PC-3 (cell line): Measurements from ENCODE around the gene LITAF.

Experiments
- EZH2 ChIP-seq: fragments of 300-600 bp; sonication (generic); IDR thresholded peaks from one replicate; pipeline ENCODE4 v1.6.1; 2017; ENCODE audit warnings: antibody characterized with exemption, mild to moderate bottlenecking, low read length; ENCODE audit not compliant: unreplicated experiment
- EZH2phosphoT487 ChIP-seq: fragments of 300-600 bp; sonication (generic); IDR thresholded peaks from 2 replicates; pipeline ENCODE4 v1.6.1; 2018; ENCODE audit warnings: mild to moderate bottlenecking, antibody characterized with exemption, low read length, borderline replicate concordance
- TF ChIP-seq, protein P1 (sequence below): fragments of 300-600 bp; sonication (generic); conservative IDR thresholded peaks from 2 replicates; pipeline ENCODE4 v1.5.1; 2017; ENCODE audit warnings: antibody characterized with exemption, low read depth, mild to moderate bottlenecking, low read length

- no peak for TF ChIP-seq EZH2
- TF ChIP-seq, protein P1, sequence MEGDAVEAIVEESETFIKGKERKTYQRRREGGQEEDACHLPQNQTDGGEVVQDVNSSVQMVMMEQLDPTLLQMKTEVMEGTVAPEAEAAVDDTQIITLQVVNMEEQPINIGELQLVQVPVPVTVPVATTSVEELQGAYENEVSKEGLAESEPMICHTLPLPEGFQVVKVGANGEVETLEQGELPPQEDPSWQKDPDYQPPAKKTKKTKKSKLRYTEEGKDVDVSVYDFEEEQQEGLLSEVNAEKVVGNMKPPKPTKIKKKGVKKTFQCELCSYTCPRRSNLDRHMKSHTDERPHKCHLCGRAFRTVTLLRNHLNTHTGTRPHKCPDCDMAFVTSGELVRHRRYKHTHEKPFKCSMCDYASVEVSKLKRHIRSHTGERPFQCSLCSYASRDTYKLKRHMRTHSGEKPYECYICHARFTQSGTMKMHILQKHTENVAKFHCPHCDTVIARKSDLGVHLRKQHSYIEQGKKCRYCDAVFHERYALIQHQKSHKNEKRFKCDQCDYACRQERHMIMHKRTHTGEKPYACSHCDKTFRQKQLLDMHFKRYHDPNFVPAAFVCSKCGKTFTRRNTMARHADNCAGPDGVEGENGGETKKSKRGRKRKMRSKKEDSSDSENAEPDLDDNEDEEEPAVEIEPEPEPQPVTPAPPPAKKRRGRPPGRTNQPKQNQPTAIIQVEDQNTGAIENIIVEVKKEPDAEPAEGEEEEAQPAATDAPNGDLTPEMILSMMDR: no peak
- TF ChIP-seq EZH2phosphoT487: no peak
Observed at GRCh38 chr16:11526655-11527350, 59.9 kb downstream of the LITAF start.
